ENCODE measurements around the gene TNFRSF19. TPM values are rescaled to one million over a fixed set of nuclear protein-coding genes. Genes with fewer than 3 reads are reported as not detected.

Gene TNFRSF19
- total RNA-seq, 1 experiment from 2014 or later = 0.54 TPM

DNA sequence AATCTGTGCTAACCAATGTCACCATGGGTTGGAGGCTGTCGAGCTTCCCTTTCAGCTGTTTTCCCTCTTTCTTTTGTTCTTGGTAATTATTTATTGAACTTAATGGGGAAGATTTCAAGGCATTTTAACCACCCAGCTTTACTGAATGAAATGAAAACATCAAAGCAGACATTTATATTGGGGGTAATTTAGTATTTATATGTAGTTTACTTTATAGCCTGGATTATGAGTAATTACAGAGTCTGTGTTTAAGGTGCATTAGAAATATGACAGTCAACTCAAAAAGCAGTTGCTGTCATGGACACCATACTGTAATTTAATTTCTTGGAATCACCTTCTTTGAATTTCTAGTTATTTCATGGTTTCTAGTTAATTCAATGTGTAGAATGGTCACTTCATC, 42.0 kb downstream of the TNFRSF19 start:
- Histone ChIP-seq H3K36me3 (ENCODE audit: control insufficient read depth, insufficient read depth, low read length) (no peaks in the 10 kb centered on the region), H3K27me3 (ENCODE audit: control insufficient read depth, insufficient read depth, low read length) (no peaks in the 10 kb centered on the region; the same call in 1 of the 2 replicates), H3K4me3 (ENCODE audit: low read depth in 2 of 2, low read length in 2 of 2) (no peak overlapping the region), H3K9me3 (ENCODE audit: control insufficient read depth, insufficient read depth, low read depth, low read length) (no peaks in the 10 kb centered on the region), H3K4me1 (ENCODE audit: control insufficient read depth, insufficient read depth, low read length) (no peaks in the 10 kb centered on the region), H3K27ac (ENCODE audit: low read length) (no peak overlapping the region)
- no TSS peak for BruUV-seq (replicated peaks)
- intact Hi-C loops (cut with micrococcal nuclease; ENCODE audit: unreplicated experiment) = no loop called here
- no peak for ATAC-seq
- TF ChIP-seq, protein P1, sequence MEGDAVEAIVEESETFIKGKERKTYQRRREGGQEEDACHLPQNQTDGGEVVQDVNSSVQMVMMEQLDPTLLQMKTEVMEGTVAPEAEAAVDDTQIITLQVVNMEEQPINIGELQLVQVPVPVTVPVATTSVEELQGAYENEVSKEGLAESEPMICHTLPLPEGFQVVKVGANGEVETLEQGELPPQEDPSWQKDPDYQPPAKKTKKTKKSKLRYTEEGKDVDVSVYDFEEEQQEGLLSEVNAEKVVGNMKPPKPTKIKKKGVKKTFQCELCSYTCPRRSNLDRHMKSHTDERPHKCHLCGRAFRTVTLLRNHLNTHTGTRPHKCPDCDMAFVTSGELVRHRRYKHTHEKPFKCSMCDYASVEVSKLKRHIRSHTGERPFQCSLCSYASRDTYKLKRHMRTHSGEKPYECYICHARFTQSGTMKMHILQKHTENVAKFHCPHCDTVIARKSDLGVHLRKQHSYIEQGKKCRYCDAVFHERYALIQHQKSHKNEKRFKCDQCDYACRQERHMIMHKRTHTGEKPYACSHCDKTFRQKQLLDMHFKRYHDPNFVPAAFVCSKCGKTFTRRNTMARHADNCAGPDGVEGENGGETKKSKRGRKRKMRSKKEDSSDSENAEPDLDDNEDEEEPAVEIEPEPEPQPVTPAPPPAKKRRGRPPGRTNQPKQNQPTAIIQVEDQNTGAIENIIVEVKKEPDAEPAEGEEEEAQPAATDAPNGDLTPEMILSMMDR (IDR thresholded peaks at IDR 0.05) = no peak
- TF ChIP-seq SIN3A (IDR thresholded peaks at IDR 0.05; ENCODE audit: borderline replicate concordance, insufficient read depth, low read depth, low read length) (no peak), POLR2AphosphoS5 (IDR thresholded peaks at IDR 0.05; ENCODE audit: low read depth, low read length) (no peak), TCF7L2 (IDR thresholded peaks at IDR 0.05; ENCODE audit: low read depth, low read length) (no peak)
- TF ChIP-seq, protein P2, sequence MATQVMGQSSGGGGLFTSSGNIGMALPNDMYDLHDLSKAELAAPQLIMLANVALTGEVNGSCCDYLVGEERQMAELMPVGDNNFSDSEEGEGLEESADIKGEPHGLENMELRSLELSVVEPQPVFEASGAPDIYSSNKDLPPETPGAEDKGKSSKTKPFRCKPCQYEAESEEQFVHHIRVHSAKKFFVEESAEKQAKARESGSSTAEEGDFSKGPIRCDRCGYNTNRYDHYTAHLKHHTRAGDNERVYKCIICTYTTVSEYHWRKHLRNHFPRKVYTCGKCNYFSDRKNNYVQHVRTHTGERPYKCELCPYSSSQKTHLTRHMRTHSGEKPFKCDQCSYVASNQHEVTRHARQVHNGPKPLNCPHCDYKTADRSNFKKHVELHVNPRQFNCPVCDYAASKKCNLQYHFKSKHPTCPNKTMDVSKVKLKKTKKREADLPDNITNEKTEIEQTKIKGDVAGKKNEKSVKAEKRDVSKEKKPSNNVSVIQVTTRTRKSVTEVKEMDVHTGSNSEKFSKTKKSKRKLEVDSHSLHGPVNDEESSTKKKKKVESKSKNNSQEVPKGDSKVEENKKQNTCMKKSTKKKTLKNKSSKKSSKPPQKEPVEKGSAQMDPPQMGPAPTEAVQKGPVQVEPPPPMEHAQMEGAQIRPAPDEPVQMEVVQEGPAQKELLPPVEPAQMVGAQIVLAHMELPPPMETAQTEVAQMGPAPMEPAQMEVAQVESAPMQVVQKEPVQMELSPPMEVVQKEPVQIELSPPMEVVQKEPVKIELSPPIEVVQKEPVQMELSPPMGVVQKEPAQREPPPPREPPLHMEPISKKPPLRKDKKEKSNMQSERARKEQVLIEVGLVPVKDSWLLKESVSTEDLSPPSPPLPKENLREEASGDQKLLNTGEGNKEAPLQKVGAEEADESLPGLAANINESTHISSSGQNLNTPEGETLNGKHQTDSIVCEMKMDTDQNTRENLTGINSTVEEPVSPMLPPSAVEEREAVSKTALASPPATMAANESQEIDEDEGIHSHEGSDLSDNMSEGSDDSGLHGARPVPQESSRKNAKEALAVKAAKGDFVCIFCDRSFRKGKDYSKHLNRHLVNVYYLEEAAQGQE (IDR thresholded peaks at IDR 0.05; ENCODE audit: insufficient read depth in 1 of 2, low read depth in 2 of 2, low read length in 1 of 2) = no peak
- in situ Hi-C loops (cut with HindIII; ENCODE audit: low pct_unique_long_range_greater_than_20kb, low sequenced_read_pairs) = no loop called here
- CTCF ChIA-PET = no interaction called here
- DNase-seq (ENCODE audit: low read depth, low spot score) = no peak
- POLR2A ChIA-PET = no interaction called here

- Histone ChIP-seq H3K4me3 (ENCODE audit: low read depth in 2 of 2, low read length in 2 of 2) (no peak overlapping the region), H3K27ac (ENCODE audit: low read length) (no peak overlapping the region), H3K27me3 (ENCODE audit: control insufficient read depth, insufficient read depth, low read length) (no peaks in the 10 kb centered on the region; the same call in 1 of the 2 replicates), H3K9me3 (ENCODE audit: control insufficient read depth, insufficient read depth, low read depth, low read length) (no peaks in the 10 kb centered on the region), H3K36me3 (ENCODE audit: control insufficient read depth, insufficient read depth, low read length) (no peaks in the 10 kb centered on the region), H3K4me1 (ENCODE audit: control insufficient read depth, insufficient read depth, low read length) (no peaks in the 10 kb centered on the region)
- BruUV-seq (replicated peaks) = no TSS peak
- CTCF ChIA-PET = no interaction called here
- intact Hi-C loops (cut with micrococcal nuclease; ENCODE audit: unreplicated experiment) (no loop called here), in situ Hi-C loops (cut with HindIII; ENCODE audit: low pct_unique_long_range_greater_than_20kb, low sequenced_read_pairs) (no loop called here)
- DNase-seq (ENCODE audit: low read depth, low spot score) (no peak), ATAC-seq (no peak)
- TF ChIP-seq SIN3A (IDR thresholded peaks at IDR 0.05; ENCODE audit: borderline replicate concordance, insufficient read depth, low read depth, low read length) = no peak
- TF ChIP-seq, protein P1 (IDR thresholded peaks at IDR 0.05) = no peak
- TF ChIP-seq POLR2AphosphoS5 (IDR thresholded peaks at IDR 0.05; ENCODE audit: low read depth, low read length) = no peak
- TF ChIP-seq, protein P2 (IDR thresholded peaks at IDR 0.05; ENCODE audit: insufficient read depth in 1 of 2, low read depth in 2 of 2, low read length in 1 of 2) = no peak
- TF ChIP-seq TCF7L2 (IDR thresholded peaks at IDR 0.05; ENCODE audit: low read depth, low read length) = no peak
- POLR2A ChIA-PET = no interaction called here
These were observed 42.5 kb downstream of the TNFRSF19 start for GRCh38 chr13:23612731-23613130.

Measured in Panc1 (cell line).